CMK (cell line): ENCODE measurements around the gene ZNF414.

Experiments
- DNase-seq: peaks from one replicate; pipeline ENCODE4 v3.0.0-alpha.2; 2010; ENCODE audit warnings: low read depth

ZNF414 gene

GRCh38 chr19:8463365-8463764, 50.6 kb downstream of the ZNF414 start:
- DNase-seq: no peak

GRCh38 chr19:8462571-8462970, 51.4 kb downstream of the ZNF414 start:
- no peak for DNase-seq

GRCh38 chr19:8461891-8462290, 52.1 kb downstream of the ZNF414 start:
- DNase-seq: no peak

GRCh38 chr19:8461376-8461775, 52.6 kb downstream of the ZNF414 start:
- no peak for DNase-seq

GRCh38 chr19:8460516-8461298, 53.3 kb downstream of the ZNF414 start:
- no peak for DNase-seq
